ENCODE results near the gene LRRFIP2.

GRCh38 chr3:37170513-37170912, 3.9 kb downstream of the LRRFIP2 start:
- TF ChIP-seq EZH2phosphoT487 (IDR thresholded peaks at IDR 0.05; ENCODE audit: borderline replicate concordance) = no peak
- TF ChIP-seq CTCF (conservative IDR thresholded peaks at IDR 0.05; ENCODE audit: low read length) = no peak

Data from Loucy (cell line).